AG04449 (cell line): ENCODE results near the gene GRIN2C.

Experiments used
- CTCF ChIA-PET: fragments of 350-600 bp; formaldehyde crosslinking; extraction: SDS; loops from one replicate; lab custom pipeline; 2021; ENCODE audit warnings: antibody characterized with exemption; lab: Yijun Ruan, JAX
- POLR2A ChIA-PET: fragments of 400-600, 350-600 bp; formaldehyde crosslinking; extraction: SDS; loops from one replicate; lab custom pipeline; 2020; ENCODE audit warnings: antibody characterized with exemption, inconsistent platforms; lab: Yijun Ruan, JAX
- DNase-seq: peaks from one replicate; pipeline ENCODE4 v3.0.0-alpha.2; 2010; ENCODE audit warnings: low read depth, low spot score
- H3K4me3 ChIP-seq: 2 replicates; pipeline ENCODE4 v1.5.1; 2011; ENCODE audit warnings: low read depth, mild to moderate bottlenecking, control low read depth, low read length
- TF ChIP-seq, protein P1 (sequence below): IDR thresholded peaks from one replicate; pipeline ENCODE4 v1.5.1; 2011; ENCODE audit warnings: mild to moderate bottlenecking, moderate library complexity, low read length, control low read depth, inconsistent platforms; ENCODE audit not compliant: insufficient read depth; ENCODE audit errors: missing control alignments

GRIN2C gene

GRCh38 chr17:74846621-74847020 is 13.1 kb downstream of the GRIN2C start:
- CTCF ChIA-PET, result interaction anchor here (2.3 to 13.7 kb wide), 4 partner anchors 13 to 101 kb away, joined by 5 to 276 read pairs (median 33); partner anchors contain the start of gene GRIN2C
- H3K4me3 ChIP-seq, result no peak overlapping the region
- TF ChIP-seq, protein P1, sequence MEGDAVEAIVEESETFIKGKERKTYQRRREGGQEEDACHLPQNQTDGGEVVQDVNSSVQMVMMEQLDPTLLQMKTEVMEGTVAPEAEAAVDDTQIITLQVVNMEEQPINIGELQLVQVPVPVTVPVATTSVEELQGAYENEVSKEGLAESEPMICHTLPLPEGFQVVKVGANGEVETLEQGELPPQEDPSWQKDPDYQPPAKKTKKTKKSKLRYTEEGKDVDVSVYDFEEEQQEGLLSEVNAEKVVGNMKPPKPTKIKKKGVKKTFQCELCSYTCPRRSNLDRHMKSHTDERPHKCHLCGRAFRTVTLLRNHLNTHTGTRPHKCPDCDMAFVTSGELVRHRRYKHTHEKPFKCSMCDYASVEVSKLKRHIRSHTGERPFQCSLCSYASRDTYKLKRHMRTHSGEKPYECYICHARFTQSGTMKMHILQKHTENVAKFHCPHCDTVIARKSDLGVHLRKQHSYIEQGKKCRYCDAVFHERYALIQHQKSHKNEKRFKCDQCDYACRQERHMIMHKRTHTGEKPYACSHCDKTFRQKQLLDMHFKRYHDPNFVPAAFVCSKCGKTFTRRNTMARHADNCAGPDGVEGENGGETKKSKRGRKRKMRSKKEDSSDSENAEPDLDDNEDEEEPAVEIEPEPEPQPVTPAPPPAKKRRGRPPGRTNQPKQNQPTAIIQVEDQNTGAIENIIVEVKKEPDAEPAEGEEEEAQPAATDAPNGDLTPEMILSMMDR, result no peak
- DNase-seq, result no peak
- POLR2A ChIA-PET, result no interaction called here

DNA sequence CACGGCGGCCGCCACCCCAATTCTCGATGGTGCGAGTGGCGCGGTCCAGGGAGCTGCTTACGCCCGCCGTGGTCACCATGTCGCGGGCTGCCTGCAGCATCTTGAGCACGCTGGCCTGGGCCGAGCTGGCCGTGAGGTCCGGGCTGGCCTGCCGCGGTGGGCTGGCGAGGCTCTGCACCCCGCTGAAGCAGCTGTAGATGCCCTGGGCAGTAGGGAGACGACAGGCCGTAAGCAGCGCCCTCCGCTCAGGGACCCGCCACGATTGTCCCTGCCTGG is 16.4 kb downstream of the GRIN2C start:
- POLR2A ChIA-PET, result interaction anchor here (1.0 kb wide), 1 partner anchor 29 kb away, joined by 6 read pairs; the partner anchor contains the start of gene FDXR
- TF ChIP-seq, protein P1, result no peak
- CTCF ChIA-PET, result interaction anchor here (0.9 to 13.7 kb wide), 16 partner anchors 9 to 186 kb away, joined by 3 to 276 read pairs (median 6); partner anchors contain the start of gene GRIN2C
- DNase-seq, result no peak
- no peak overlapping the region for H3K4me3 ChIP-seq

GRCh38 chr17:74842599-74843351 is 16.9 kb downstream of the GRIN2C start:
- ChIA-PET POLR2A (interaction anchor here (1.0 kb wide), 1 partner anchor 30 kb away, joined by 6 read pairs; the partner anchor contains the start of gene FDXR), CTCF (interaction anchor here (0.8 to 13.7 kb wide), 18 partner anchors 10 to 186 kb away, joined by 3 to 276 read pairs (median 5); partner anchors contain the start of genes GRIN2C and RAB37)
- H3K4me3 ChIP-seq, result peak overlapping the region; percentile 42
- DNase-seq, result no peak
- TF ChIP-seq, protein P1, result peak; percentile 71

- no peak for DNase-seq
- H3K4me3 ChIP-seq, result no peak overlapping the region; the same call in 1 of the 2 replicates
- TF ChIP-seq, protein P1, result no peak
- POLR2A ChIA-PET, result interaction anchor here (1.0 kb wide), 1 partner anchor 31 kb away, joined by 6 read pairs; the partner anchor contains the start of gene FDXR
- CTCF ChIA-PET, result interaction anchor here (0.8 to 13.7 kb wide), 14 partner anchors 9 to 118 kb away, joined by 3 to 276 read pairs (median 6); partner anchors contain the start of genes GRIN2C and RAB37
Measured at GRCh38 chr17:74842146-74842598, 17.5 kb downstream of the GRIN2C start.

GRCh38 chr17:74840989-74841666 is 18.6 kb downstream of the GRIN2C start:
- POLR2A ChIA-PET, result no interaction called here
- TF ChIP-seq, protein P1, result no peak
- no peak overlapping the region for H3K4me3 ChIP-seq
- CTCF ChIA-PET, result interaction anchor here (1.2 to 13.7 kb wide), 7 partner anchors 21 to 116 kb away, joined by 3 to 276 read pairs (median 4); partner anchors contain the start of gene GRIN2C
- no peak for DNase-seq
